Activated CD4-positive, alpha-beta T cell treated with anti-CD3 and anti-CD28 coated beads for 48 hours (primary cell): ENCODE results near the gene COMMD2.

Experiments
- DNase-seq: peaks from one replicate; pipeline ENCODE4 v3.0.0-alpha.2; 2020

Gene COMMD2

DNA sequence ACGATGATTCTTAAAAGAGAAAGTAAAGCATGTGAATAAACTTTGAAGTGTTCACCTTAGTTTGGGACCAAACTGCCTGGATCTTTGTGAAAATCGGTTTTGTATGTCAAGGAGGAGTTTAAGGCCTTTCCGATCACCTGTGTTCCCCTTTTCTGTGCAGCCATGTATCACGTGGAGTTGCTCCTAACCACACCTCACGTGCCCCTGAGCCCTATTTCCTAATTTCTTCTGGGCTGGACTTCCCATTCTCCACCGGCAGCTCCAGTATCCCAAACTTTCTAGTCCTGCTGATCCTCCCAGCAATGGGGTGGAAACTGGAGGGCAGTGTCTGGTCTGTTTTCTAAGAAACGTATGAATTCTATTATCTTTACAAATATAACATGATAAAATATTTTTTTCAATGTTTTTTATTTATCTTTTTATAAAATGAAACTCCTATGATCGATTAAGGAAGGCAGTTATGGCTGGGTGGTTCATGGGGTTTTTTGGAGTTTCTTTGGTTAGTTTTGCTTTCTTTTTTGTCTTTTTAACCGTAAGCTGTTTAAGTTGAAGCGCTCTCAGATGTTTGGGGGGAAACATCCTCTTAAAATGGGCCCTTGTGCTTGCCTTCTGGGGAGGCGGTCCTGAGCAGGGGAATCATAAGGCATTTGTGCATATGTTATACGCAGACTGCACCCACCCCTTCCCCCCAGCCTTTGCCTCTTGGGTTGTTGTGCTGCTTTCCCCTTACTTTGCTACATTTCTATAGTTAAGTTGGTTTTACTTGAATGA, 50.9 kb downstream of the COMMD2 start:
- DNase-seq: peak; percentile 46
